ENCODE data around the gene HEXIM1. TPM values are rescaled to one million over a fixed set of nuclear protein-coding genes. Genes with fewer than 3 reads are reported as not detected.

Gene HEXIM1
- total and polyA plus RNA-seq, 2 experiments from 2014 or later: 9.2 to 10.9 TPM

DNA sequence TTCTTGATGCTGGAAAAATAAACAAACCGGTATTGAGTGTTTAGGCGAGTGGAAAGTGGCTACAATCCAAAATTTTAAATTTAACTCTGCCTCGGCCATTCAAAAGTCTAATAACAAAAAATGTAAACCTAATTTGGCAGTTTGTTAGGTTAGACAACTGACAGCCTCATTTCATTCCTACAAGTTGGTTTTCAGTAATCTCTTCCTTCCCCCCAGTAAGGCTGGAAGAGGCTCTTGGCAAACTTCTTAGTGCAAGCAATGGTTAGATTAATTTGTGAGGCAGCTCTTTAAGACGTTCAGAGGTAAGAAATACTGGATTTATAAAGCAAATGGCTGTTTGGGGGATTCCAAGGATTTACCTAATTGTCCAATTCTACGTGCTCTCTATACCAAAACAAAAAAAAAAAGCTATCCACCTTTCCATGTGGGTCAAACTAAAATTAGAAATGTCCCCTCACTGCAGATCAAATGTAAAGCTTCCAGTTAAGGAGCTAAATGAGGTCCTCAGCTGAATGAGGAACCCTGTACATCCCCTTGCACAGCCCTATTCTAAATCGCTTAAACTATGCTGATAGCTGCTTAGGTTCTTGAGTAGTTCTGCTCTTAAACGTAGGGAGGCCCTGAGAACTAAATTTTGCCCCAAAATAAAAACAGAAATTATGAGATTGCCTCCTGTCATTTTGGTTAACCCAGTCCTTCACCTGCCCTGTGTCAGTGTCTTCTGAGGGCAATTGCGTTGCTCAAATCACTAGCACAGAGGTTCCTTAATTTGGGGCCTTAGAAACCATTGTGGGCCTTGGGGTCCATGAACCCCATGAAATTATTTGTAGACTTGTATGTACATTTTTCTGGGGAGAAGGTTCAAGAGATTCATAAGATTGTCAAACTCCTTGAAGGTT lies 2.9 kb downstream of the HEXIM1 start:
- Histone ChIP-seq H3K36me3 (ENCODE audit: insufficient read depth) (no peaks in the 10 kb centered on the region), H3K4me3 (peak overlapping the region; percentile 95), H3K4me1 (ENCODE audit: insufficient read depth) (peaks cover 25% of the 10 kb centered on the region), H2AFZ (no peak overlapping the region), H4K20me1 (replicated peaks; ENCODE audit: insufficient read depth) (peaks cover 15% of the 10 kb centered on the region; the same call in 1 of the 2 replicates), H3K27me3 (ENCODE audit: insufficient read depth) (peaks cover 5% of the 10 kb centered on the region; the same call in 1 of the 2 replicates), H3K9me2 (ENCODE audit: insufficient read depth) (no peaks in the 10 kb centered on the region), H3K4me2 (peak overlapping the region; percentile 95), H3F3A (replicated peaks; ENCODE audit: low read depth) (peaks cover 14% of the 10 kb centered on the region), H3K27ac (ENCODE audit: low read depth) (no peak overlapping the region), H3K79me2 (replicated peaks; ENCODE audit: insufficient read depth) (peaks cover 25% of the 10 kb centered on the region)
- peak overlapping the region; percentile 100 for H3K4me3 Mint-ChIP-seq
- peaks cover 26% of the 10 kb centered on the region for H3K27me3 Mint-ChIP-seq (ENCODE audit: insufficient read depth, low read depth, poor library complexity)
- DNase-seq (ENCODE audit: low spot score) (no peak), ATAC-seq (no peak)
- TF ChIP-seq CTCF (conservative IDR thresholded peaks at IDR 0.05; ENCODE audit: low read depth in 2 of 2) (no peak), POLR2AphosphoS5 (IDR thresholded peaks at IDR 0.05; ENCODE audit: low read depth) (no peak; the same call in 1 of the 2 replicates), NANOG (IDR thresholded peaks at IDR 0.05; ENCODE audit: borderline replicate concordance) (no peak), ZNF114 (CRISPR knock-in tag; IDR thresholded peaks at IDR 0.05) (no peak), EZH2 (IDR thresholded peaks at IDR 0.05; ENCODE audit: low read depth, unreplicated experiment) (no peak), STAT1 (IDR thresholded peaks at IDR 0.05; ENCODE audit: unreplicated experiment) (no peak), JUNB (IDR thresholded peaks at IDR 0.05; ENCODE audit: unreplicated experiment) (no peak), CREB1 (CRISPR knock-in tag; IDR thresholded peaks at IDR 0.05; ENCODE audit: low read depth) (no peak), EZH2phosphoT487 (IDR thresholded peaks at IDR 0.05; ENCODE audit: unreplicated experiment) (no peak), ZNF331 (CRISPR knock-in tag; IDR thresholded peaks at IDR 0.05; ENCODE audit: low read depth) (no peak), ETS1 (IDR thresholded peaks at IDR 0.05) (no peak)
- TF ChIP-seq, protein P1, sequence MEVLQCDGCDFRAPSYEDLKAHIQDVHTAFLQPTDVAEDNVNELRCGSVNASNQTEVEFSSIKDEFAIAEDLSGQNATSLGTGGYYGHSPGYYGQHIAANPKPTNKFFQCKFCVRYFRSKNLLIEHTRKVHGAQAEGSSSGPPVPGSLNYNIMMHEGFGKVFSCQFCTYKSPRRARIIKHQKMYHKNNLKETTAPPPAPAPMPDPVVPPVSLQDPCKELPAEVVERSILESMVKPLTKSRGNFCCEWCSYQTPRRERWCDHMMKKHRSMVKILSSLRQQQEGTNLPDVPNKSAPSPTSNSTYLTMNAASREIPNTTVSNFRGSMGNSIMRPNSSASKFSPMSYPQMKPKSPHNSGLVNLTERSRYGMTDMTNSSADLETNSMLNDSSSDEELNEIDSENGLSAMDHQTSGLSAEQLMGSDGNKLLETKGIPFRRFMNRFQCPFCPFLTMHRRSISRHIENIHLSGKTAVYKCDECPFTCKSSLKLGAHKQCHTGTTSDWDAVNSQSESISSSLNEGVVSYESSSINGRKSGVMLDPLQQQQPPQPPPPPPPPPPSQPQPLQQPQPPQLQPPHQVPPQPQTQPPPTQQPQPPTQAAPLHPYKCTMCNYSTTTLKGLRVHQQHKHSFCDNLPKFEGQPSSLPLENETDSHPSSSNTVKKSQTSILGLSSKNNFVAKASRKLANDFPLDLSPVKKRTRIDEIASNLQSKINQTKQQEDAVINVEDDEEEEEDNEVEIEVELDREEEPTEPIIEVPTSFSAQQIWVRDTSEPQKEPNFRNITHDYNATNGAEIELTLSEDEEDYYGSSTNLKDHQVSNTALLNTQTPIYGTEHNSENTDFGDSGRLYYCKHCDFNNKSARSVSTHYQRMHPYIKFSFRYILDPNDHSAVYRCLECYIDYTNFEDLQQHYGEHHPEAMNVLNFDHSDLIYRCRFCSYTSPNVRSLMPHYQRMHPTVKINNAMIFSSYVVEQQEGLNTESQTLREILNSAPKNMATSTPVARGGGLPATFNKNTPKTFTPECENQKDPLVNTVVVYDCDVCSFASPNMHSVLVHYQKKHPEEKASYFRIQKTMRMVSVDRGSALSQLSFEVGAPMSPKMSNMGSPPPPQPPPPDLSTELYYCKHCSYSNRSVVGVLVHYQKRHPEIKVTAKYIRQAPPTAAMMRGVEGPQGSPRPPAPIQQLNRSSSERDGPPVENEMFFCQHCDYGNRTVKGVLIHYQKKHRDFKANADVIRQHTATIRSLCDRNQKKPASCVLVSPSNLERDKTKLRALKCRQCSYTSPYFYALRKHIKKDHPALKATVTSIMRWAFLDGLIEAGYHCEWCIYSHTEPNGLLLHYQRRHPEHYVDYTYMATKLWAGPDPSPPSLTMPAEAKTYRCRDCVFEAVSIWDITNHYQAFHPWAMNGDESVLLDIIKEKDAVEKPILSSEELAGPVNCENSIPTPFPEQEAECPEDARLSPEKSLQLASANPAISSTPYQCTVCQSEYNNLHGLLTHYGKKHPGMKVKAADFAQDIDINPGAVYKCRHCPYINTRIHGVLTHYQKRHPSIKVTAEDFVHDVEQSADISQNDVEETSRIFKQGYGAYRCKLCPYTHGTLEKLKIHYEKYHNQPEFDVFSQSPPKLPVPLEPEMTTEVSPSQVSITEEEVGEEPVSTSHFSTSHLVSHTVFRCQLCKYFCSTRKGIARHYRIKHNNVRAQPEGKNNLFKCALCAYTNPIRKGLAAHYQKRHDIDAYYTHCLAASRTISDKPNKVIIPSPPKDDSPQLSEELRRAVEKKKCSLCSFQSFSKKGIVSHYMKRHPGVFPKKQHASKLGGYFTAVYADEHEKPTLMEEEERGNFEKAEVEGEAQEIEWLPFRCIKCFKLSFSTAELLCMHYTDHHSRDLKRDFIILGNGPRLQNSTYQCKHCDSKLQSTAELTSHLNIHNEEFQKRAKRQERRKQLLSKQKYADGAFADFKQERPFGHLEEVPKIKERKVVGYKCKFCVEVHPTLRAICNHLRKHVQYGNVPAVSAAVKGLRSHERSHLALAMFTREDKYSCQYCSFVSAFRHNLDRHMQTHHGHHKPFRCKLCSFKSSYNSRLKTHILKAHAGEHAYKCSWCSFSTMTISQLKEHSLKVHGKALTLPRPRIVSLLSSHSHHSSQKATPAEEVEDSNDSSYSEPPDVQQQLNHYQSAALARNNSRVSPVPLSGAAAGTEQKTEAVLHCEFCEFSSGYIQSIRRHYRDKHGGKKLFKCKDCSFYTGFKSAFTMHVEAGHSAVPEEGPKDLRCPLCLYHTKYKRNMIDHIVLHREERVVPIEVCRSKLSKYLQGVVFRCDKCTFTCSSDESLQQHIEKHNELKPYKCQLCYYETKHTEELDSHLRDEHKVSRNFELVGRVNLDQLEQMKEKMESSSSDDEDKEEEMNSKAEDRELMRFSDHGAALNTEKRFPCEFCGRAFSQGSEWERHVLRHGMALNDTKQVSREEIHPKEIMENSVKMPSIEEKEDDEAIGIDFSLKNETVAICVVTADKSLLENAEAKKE (CRISPR knock-in tag; IDR thresholded peaks at IDR 0.05): no peak
- TF ChIP-seq, protein P2, sequence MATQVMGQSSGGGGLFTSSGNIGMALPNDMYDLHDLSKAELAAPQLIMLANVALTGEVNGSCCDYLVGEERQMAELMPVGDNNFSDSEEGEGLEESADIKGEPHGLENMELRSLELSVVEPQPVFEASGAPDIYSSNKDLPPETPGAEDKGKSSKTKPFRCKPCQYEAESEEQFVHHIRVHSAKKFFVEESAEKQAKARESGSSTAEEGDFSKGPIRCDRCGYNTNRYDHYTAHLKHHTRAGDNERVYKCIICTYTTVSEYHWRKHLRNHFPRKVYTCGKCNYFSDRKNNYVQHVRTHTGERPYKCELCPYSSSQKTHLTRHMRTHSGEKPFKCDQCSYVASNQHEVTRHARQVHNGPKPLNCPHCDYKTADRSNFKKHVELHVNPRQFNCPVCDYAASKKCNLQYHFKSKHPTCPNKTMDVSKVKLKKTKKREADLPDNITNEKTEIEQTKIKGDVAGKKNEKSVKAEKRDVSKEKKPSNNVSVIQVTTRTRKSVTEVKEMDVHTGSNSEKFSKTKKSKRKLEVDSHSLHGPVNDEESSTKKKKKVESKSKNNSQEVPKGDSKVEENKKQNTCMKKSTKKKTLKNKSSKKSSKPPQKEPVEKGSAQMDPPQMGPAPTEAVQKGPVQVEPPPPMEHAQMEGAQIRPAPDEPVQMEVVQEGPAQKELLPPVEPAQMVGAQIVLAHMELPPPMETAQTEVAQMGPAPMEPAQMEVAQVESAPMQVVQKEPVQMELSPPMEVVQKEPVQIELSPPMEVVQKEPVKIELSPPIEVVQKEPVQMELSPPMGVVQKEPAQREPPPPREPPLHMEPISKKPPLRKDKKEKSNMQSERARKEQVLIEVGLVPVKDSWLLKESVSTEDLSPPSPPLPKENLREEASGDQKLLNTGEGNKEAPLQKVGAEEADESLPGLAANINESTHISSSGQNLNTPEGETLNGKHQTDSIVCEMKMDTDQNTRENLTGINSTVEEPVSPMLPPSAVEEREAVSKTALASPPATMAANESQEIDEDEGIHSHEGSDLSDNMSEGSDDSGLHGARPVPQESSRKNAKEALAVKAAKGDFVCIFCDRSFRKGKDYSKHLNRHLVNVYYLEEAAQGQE (IDR thresholded peaks at IDR 0.05; ENCODE audit: unreplicated experiment): no peak
- no peaks in the 10 kb centered on the region for H3K9me3 Mint-ChIP-seq
- peaks cover 22% of the 10 kb centered on the region for H3K4me1 Mint-ChIP-seq
- H3K36me3 Mint-ChIP-seq (ENCODE audit: low read depth): peaks cover 12% of the 10 kb centered on the region
- H3K27ac Mint-ChIP-seq: no peak overlapping the region
